GM12864 (cell line): Measurements from ENCODE around the gene SLC51A.
A peak's percentile ranks its signal among the peaks of the same experiment; 100 is the strongest.
"Not testable (repeated sequence)": the region's sequence is repeated elsewhere in the genome, so short reads cannot be mapped to it uniquely, and the experiment has no call there.

Source experiments
- DNase-seq: peaks from one replicate; pipeline ENCODE4 v3.0.0-alpha.2; 2011; ENCODE audit warnings: low read depth
- H3K4me3 ChIP-seq: 2 replicates; pipeline ENCODE4 v1.5.1; 2011; ENCODE audit warnings: mild to moderate bottlenecking, low read depth, low read length, control low read depth
- TF ChIP-seq, protein P1 (sequence below): IDR thresholded peaks from 2 replicates; pipeline ENCODE4 v1.5.1; 2011; ENCODE audit warnings: low read depth, mild to moderate bottlenecking, moderate library complexity, low read length, control low read depth, inconsistent platforms; ENCODE audit errors: missing control alignments

SLC51A gene

GRCh38 chr3:196181127-196181546 lies 35.2 kb upstream of the SLC51A start:
- DNase-seq: no peak
- no peak overlapping the region for H3K4me3 ChIP-seq
- TF ChIP-seq, protein P1, sequence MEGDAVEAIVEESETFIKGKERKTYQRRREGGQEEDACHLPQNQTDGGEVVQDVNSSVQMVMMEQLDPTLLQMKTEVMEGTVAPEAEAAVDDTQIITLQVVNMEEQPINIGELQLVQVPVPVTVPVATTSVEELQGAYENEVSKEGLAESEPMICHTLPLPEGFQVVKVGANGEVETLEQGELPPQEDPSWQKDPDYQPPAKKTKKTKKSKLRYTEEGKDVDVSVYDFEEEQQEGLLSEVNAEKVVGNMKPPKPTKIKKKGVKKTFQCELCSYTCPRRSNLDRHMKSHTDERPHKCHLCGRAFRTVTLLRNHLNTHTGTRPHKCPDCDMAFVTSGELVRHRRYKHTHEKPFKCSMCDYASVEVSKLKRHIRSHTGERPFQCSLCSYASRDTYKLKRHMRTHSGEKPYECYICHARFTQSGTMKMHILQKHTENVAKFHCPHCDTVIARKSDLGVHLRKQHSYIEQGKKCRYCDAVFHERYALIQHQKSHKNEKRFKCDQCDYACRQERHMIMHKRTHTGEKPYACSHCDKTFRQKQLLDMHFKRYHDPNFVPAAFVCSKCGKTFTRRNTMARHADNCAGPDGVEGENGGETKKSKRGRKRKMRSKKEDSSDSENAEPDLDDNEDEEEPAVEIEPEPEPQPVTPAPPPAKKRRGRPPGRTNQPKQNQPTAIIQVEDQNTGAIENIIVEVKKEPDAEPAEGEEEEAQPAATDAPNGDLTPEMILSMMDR: no peak

- not testable (repeated sequence) for DNase-seq, H3K4me3 ChIP-seq
These were observed 32.2 kb upstream of the SLC51A start for GRCh38 chr3:196184169-196184432.

GRCh38 chr3:196184881-196185280 lies 31.5 kb upstream of the SLC51A start:
- H3K4me3 ChIP-seq: no peak overlapping the region
- TF ChIP-seq, protein P1: no peak
- DNase-seq: no peak

- DNase-seq: peak; percentile 63
These were observed 29.4 kb upstream of the SLC51A start for GRCh38 chr3:196186651-196187573.

GRCh38 chr3:196189566-196190347 lies 26.6 kb upstream of the SLC51A start:
- H3K4me3 ChIP-seq: no peak overlapping the region
- TF ChIP-seq, protein P1: no peak
- no peak for DNase-seq

More at GRCh38 chr3:196186651-196187573, 29.4 kb upstream of the SLC51A start:
- H3K4me3 ChIP-seq: peak overlapping the region; percentile 44
- TF ChIP-seq, protein P1: no peak

DNA sequence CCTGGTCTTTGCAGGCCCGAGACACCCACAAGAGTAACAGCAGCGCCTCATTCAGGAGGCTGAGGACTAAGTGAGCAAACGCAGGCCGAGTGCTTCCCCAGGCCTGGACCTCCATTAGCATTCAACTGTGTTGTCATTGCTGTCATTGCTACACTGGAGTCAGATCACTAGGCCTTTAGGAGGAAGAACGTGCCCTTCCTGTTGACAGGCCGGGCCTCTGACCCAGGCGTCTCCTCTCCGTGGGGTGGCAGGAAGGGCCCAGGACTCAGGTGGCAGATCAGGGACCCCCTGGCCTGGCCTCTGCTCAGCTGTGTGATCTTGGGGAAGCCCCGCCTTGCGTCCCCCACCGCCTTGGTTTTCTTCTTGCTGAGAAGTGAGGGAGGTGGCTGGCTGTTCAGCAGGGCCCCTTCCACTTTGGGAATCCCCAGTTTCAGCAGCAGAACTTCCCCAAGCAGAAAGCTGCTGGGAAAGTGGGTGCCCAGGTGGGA lies 24.3 kb upstream of the SLC51A start:
- TF ChIP-seq, protein P1: no peak
- peak; percentile 62 for DNase-seq
- peak overlapping the region; percentile 20; the same call in 1 of the 2 replicates for H3K4me3 ChIP-seq

- H3K4me3 ChIP-seq: peak overlapping the region; percentile 20
- TF ChIP-seq, protein P1: no peak
- DNase-seq: peak; percentile 34
These were observed 23.7 kb upstream of the SLC51A start for GRCh38 chr3:196192524-196193051.
